Endothelial cell (in vitro differentiated cells): ENCODE measurements around the gene CYBRD1. TPM values are rescaled to one million over a fixed set of nuclear protein-coding genes. Genes with fewer than 3 reads are reported as not detected.

Source experiments
- DNase-seq: peaks from one replicate; pipeline ENCODE4 v3.0.0; 2021; ENCODE audit warnings: low spot score
- H3K27ac Mint-ChIP-seq: one replicate; pipeline ENCODE4 v1.8.0; 2021; ENCODE audit warnings: mixed read lengths, inconsistent platforms; ENCODE audit not compliant: unreplicated experiment
- H3K27me3 Mint-ChIP-seq: one replicate; pipeline ENCODE4 v1.8.0; 2021; ENCODE audit warnings: mild to moderate bottlenecking, moderate library complexity, mixed read lengths, inconsistent platforms; ENCODE audit not compliant: unreplicated experiment
- H3K36me3 Mint-ChIP-seq: one replicate; pipeline ENCODE4 v1.8.0; 2021; ENCODE audit warnings: mild to moderate bottlenecking, low read depth, mixed read lengths, inconsistent platforms; ENCODE audit not compliant: unreplicated experiment
- H3K4me1 Mint-ChIP-seq: one replicate; pipeline ENCODE4 v1.8.0; 2021; ENCODE audit warnings: mild to moderate bottlenecking, mixed read lengths, inconsistent platforms; ENCODE audit not compliant: unreplicated experiment
- H3K4me3 Mint-ChIP-seq: one replicate; pipeline ENCODE4 v1.8.0; 2021; ENCODE audit warnings: mild to moderate bottlenecking, mixed read lengths, inconsistent platforms; ENCODE audit not compliant: unreplicated experiment
- H3K9me3 Mint-ChIP-seq: one replicate; pipeline ENCODE4 v1.8.0; 2021; ENCODE audit warnings: mixed read lengths, inconsistent platforms; ENCODE audit not compliant: unreplicated experiment
- CTCF ChIP-seq: fragments of 200-600 bp; sonication (generic); IDR thresholded peaks from one replicate; pipeline ENCODE4 v1.5.0; 2021; ENCODE audit warnings: antibody characterized with exemption; ENCODE audit not compliant: unreplicated experiment
- total RNA-seq: library from RNA; stranded (reverse); fragmentation: NEBNext Ultra II Directional; extraction: Animal tissue kit (Norgen Biotek cat#: 25700); gene quantifications from one replicate; pipeline ENCODE4 v1.2.1, GENCODE V29; 2021; ENCODE audit not compliant: unreplicated experiment

Gene CYBRD1
- total RNA-seq, 1 donor from 2014 or later, result 10.1 TPM

- TF ChIP-seq CTCF, result no peak
- Mint-ChIP-seq H3K27ac (no peak overlapping the region), H3K9me3 (no peaks in the 10 kb centered on the region), H3K36me3 (no peaks in the 10 kb centered on the region), H3K4me3 (no peak overlapping the region), H3K4me1 (peaks cover 10% of the 10 kb centered on the region), H3K27me3 (no peaks in the 10 kb centered on the region)
- no peak for DNase-seq
Measured at GRCh38 chr2:171509945-171510731, 12.1 kb upstream of the CYBRD1 start.

GRCh38 chr2:171512014-171512413 lies 10.3 kb upstream of the CYBRD1 start:
- no peak for TF ChIP-seq CTCF
- Mint-ChIP-seq H3K9me3 (no peaks in the 10 kb centered on the region), H3K36me3 (no peaks in the 10 kb centered on the region), H3K27ac (no peak overlapping the region), H3K4me3 (no peak overlapping the region), H3K4me1 (peaks cover 10% of the 10 kb centered on the region), H3K27me3 (no peaks in the 10 kb centered on the region)
- no peak for DNase-seq

GRCh38 chr2:171512683-171513195 lies 9.5 kb upstream of the CYBRD1 start:
- H3K27me3 Mint-ChIP-seq, result no peaks in the 10 kb centered on the region
- H3K4me1 Mint-ChIP-seq, result peaks cover 10% of the 10 kb centered on the region
- no peak for TF ChIP-seq CTCF

GRCh38 chr2:171513719-171514160 lies 8.5 kb upstream of the CYBRD1 start:
- Mint-ChIP-seq H3K4me3 (no peak overlapping the region), H3K27ac (no peak overlapping the region), H3K9me3 (no peaks in the 10 kb centered on the region), H3K4me1 (peaks cover 10% of the 10 kb centered on the region), H3K27me3 (no peaks in the 10 kb centered on the region), H3K36me3 (peaks cover 3% of the 10 kb centered on the region)
- no peak for DNase-seq
- no peak for TF ChIP-seq CTCF

More at GRCh38 chr2:171512683-171513195, 9.5 kb upstream of the CYBRD1 start:
- Mint-ChIP-seq H3K27ac (no peak overlapping the region), H3K4me3 (no peak overlapping the region), H3K9me3 (no peaks in the 10 kb centered on the region), H3K36me3 (peaks cover 3% of the 10 kb centered on the region)
- DNase-seq, result no peak

- no peak for DNase-seq
- H3K9me3 Mint-ChIP-seq, result no peaks in the 10 kb centered on the region
- no peak for TF ChIP-seq CTCF
- no peaks in the 10 kb centered on the region for H3K27me3 Mint-ChIP-seq
- no peak overlapping the region for H3K4me3 Mint-ChIP-seq
- peaks cover 3% of the 10 kb centered on the region for H3K36me3 Mint-ChIP-seq
- peaks cover 10% of the 10 kb centered on the region for H3K4me1 Mint-ChIP-seq
- no peak overlapping the region for H3K27ac Mint-ChIP-seq
Measured at GRCh38 chr2:171514908-171515582, 7.2 kb upstream of the CYBRD1 start.
